T-helper 2 cell treated with Interferon-gamma antibody and Interleukin-4, amounts not matched to agents 5 μg/mL and 100 μg/mL, for 36 hours (primary cell): ENCODE data around the gene POLR2J.
A peak's percentile ranks its signal among the peaks of the same experiment; 100 is the strongest.
"Not testable (repeated sequence)": the region's sequence is repeated elsewhere in the genome, so short reads cannot be mapped to it uniquely, and the experiment has no call there.

Source experiments
- DNase-seq: peaks from one replicate; pipeline ENCODE4 v3.0.0; 2021; ENCODE audit warnings: low spot score
- H3K27ac Mint-ChIP-seq: one replicate; pipeline ENCODE4 v1.8.0; 2021; ENCODE audit warnings: mild to moderate bottlenecking, mixed read lengths
- H3K27me3 Mint-ChIP-seq: one replicate; pipeline ENCODE4 v1.8.0; 2021; ENCODE audit warnings: low read depth, mixed read lengths
- H3K36me3 Mint-ChIP-seq: one replicate; pipeline ENCODE4 v1.8.0; 2021; ENCODE audit warnings: low read depth, mixed read lengths
- H3K4me1 Mint-ChIP-seq: one replicate; pipeline ENCODE4 v1.8.0; 2021; ENCODE audit warnings: low read depth, mixed read lengths
- H3K4me3 Mint-ChIP-seq: one replicate; pipeline ENCODE4 v1.8.0; 2022; ENCODE audit warnings: mild to moderate bottlenecking, moderate library complexity, mixed read lengths
- H3K9me3 Mint-ChIP-seq: one replicate; pipeline ENCODE4 v1.8.0; 2021; ENCODE audit warnings: mixed read lengths

Gene POLR2J

DNA sequence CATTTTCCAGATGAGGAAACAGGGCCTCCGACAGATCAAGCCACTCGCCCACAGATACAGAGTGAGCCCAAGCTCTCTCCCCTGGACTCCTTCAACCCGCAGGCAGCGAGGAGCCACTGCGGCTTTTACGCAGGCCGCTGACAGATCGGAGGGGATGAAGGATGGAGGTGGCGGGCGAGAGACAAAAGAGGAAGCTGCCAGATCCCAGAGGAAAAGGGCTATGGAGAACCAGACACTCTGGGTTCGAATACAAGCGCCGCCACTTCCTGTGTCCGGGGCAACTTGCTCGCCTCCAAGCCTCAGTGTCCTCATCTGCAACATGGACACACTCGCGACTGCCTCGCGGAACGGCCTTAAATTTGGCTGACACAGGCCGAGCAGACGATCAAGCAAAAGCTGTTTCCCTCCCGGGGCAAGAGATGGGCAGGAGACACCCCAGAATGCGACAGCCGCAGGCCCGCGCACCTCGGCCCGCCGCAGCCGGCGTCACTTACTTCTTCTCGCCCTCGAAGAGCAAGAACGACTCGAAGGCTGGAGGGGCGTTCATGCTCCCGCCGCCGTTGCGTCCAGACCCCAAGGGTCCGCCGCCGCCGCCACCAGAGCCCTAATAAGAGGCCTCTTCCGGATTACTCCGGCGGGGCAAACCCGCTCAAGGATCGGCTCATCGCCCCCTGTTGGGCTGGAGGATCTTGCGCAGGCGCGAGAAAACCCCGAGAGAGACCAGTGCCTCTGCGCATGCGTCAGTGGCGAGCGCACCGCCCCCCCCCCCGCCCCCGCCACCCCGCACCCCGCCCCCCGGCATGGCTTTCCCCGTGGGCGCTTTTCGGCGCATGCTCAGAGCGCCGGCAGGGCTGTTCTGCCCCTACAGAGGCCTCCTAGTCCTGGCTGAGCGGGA is at the start of gene POLR2J:
POLR2J (minus strand) TSS at position 609 of the 895 bp plus-strand sequence; CDS start at position 547, 62 bp downstream.
- H3K27me3 Mint-ChIP-seq, H3K36me3 Mint-ChIP-seq, H3K4me1 Mint-ChIP-seq, H3K9me3 Mint-ChIP-seq: not testable (repeated sequence)
- peak within 1 kb of the TSS; percentile 73 for H3K27ac Mint-ChIP-seq
- peak within 1 kb of the TSS; percentile 89 for H3K4me3 Mint-ChIP-seq
- peak; percentile 86 for DNase-seq

- H3K4me1 Mint-ChIP-seq, H3K36me3 Mint-ChIP-seq, DNase-seq, H3K27me3 Mint-ChIP-seq, H3K27ac Mint-ChIP-seq, H3K9me3 Mint-ChIP-seq, H3K4me3 Mint-ChIP-seq: not testable (repeated sequence)
Measured at GRCh38 chr7:102527822-102528793, 49.4 kb upstream of the POLR2J start.

DNA sequence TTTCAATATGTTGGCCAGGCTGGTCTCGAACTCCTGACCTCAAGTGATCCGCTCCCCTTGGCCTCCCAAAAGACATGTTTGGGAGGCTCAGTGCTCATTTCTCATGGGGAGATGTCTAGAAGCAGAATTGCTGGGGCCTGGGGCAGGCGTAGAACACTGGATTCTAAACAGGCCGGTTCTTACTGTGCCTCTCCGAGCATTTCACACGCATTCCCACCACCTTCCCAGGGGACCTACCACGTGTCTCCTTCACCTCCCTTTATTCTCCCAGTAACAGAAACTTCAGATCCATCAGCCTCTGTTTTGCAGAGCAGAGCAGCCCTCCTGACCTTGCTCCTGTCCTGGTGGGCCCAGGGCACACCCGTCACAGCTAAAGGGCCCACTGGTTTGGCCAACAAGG is 48.5 kb upstream of the POLR2J start:
- not testable (repeated sequence) for H3K27ac Mint-ChIP-seq, H3K9me3 Mint-ChIP-seq, DNase-seq, H3K4me3 Mint-ChIP-seq, H3K4me1 Mint-ChIP-seq, H3K36me3 Mint-ChIP-seq, H3K27me3 Mint-ChIP-seq

DNA sequence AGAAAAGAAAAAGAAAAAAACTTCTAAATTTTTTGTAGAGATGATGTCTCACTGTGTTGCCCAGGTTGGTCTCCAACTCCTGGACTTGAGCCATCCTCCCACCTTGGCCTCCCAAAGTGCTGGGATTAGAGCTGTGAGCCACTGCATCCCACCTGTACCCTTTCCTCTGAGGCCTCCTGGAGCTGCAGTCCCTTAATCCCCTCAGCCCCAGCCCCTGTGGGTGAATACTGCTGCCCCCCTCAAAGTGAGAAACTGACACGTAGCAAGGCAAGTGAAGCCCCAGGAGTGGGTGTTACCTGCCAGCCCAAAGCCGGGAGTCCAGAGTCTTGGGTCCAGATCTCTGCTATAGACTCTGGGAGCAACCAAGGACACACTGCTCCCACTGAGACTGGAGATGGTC is 46.1 kb upstream of the POLR2J start:
- H3K9me3 Mint-ChIP-seq, H3K4me3 Mint-ChIP-seq, DNase-seq, H3K27me3 Mint-ChIP-seq, H3K36me3 Mint-ChIP-seq, H3K4me1 Mint-ChIP-seq, H3K27ac Mint-ChIP-seq: not testable (repeated sequence)

- H3K27me3 Mint-ChIP-seq, H3K9me3 Mint-ChIP-seq, H3K4me3 Mint-ChIP-seq, H3K27ac Mint-ChIP-seq, H3K4me1 Mint-ChIP-seq, H3K36me3 Mint-ChIP-seq, DNase-seq: not testable (repeated sequence)
Measured at GRCh38 chr7:102520797-102521196, 42.1 kb upstream of the POLR2J start.

DNA sequence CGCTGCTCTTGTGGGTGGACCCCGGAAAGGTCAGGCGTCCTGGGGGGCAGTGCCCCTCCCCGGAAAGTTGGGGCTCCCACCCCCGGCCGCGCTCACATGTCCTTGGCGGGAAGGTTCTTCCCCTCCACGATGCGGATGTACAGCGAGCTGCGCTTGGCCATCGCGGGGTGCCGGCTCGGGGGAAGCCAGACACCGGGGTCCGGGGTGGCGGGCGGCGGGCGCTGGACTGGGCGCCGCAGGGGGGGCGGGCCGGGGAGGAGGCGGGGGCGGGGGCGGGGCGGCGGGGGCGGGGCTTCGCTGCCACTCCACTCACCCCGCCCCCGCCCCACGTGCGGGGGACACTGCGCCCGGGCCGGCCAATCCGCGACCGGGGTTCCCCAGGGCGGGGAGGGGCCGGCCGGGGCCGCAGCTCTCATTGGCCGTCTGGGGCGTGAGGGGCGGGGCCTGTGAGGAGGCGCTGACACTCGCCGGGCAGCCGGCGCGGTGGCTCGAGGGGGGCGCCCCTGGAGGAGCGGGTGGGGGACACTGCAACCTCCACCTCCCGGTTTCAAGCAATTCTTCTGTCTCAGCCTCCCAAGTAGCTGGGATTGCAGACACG is 38.9 kb upstream of the POLR2J start, which contains the start of gene RASA4B:
RASA4B (minus strand) TSS at position 228 of the 598 bp plus-strand sequence; CDS start at position 161, 67 bp downstream.
- H3K4me3 Mint-ChIP-seq: peak within 1 kb of the TSS; percentile 51
- DNase-seq, H3K9me3 Mint-ChIP-seq: not testable (repeated sequence)

GRCh38 chr7:102516951-102517350 is 38.2 kb upstream of the POLR2J start:
- not testable (repeated sequence) for H3K27me3 Mint-ChIP-seq, H3K4me3 Mint-ChIP-seq, DNase-seq, H3K4me1 Mint-ChIP-seq, H3K9me3 Mint-ChIP-seq, H3K36me3 Mint-ChIP-seq, H3K27ac Mint-ChIP-seq

More for the DNA sequence above, 38.9 kb upstream of the POLR2J start, which contains the start of gene RASA4B:
- not testable (repeated sequence) for H3K27ac Mint-ChIP-seq, H3K27me3 Mint-ChIP-seq, H3K36me3 Mint-ChIP-seq, H3K4me1 Mint-ChIP-seq

DNA sequence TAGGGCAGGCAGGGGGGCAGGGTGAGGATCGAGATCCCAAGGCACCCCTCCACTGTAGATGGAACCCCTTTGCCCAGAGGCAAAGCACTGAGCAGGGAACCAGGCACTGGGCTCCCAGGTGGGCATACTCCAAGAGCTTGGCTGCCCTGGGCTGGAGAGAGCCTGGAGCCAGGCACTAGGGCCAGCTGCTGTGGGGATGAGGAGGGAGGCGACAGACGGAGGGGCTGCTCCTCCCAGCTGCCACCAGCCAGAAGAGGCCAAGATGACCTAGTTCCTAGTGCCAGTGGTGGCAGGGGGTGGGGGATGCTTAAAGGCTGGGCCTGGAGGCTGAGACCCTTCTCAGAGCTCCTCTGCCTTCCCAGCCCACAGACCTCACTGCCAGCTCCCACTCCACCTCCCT is 37.2 kb upstream of the POLR2J start:
- not testable (repeated sequence) for H3K9me3 Mint-ChIP-seq, DNase-seq, H3K4me1 Mint-ChIP-seq, H3K27ac Mint-ChIP-seq, H3K4me3 Mint-ChIP-seq, H3K36me3 Mint-ChIP-seq, H3K27me3 Mint-ChIP-seq

GRCh38 chr7:102514881-102515721 is 36.4 kb upstream of the POLR2J start:
- H3K27ac Mint-ChIP-seq, H3K36me3 Mint-ChIP-seq, DNase-seq, H3K9me3 Mint-ChIP-seq, H3K4me1 Mint-ChIP-seq, H3K4me3 Mint-ChIP-seq, H3K27me3 Mint-ChIP-seq: not testable (repeated sequence)

- not testable (repeated sequence) for H3K27ac Mint-ChIP-seq, H3K27me3 Mint-ChIP-seq, H3K4me3 Mint-ChIP-seq, H3K36me3 Mint-ChIP-seq, H3K4me1 Mint-ChIP-seq, H3K9me3 Mint-ChIP-seq, DNase-seq
Measured at GRCh38 chr7:102512642-102513221, 34.0 kb upstream of the POLR2J start.

GRCh38 chr7:102511860-102512522 is 33.3 kb upstream of the POLR2J start:
- H3K27me3 Mint-ChIP-seq, H3K4me1 Mint-ChIP-seq, H3K9me3 Mint-ChIP-seq, H3K36me3 Mint-ChIP-seq, H3K27ac Mint-ChIP-seq, H3K4me3 Mint-ChIP-seq, DNase-seq: not testable (repeated sequence)

DNA sequence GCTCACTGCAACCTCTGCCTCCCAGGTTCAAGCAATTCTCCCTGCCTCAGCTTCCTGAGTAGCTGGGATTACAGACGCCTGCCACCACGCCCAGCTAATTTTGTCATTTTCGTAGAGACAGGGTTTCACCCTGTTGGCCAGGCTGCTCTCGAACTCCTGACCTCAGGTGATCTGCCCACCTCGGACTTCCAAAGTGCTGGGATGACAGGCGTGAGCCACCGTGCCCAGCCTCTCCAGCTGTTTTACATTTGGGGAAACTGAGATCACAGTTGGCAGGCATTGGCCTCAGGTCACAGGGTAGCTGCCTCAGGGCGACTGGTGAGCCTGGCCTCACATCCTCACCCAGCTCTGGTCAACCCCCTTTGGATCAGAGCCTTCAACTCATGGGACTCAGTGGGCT is 31.9 kb upstream of the POLR2J start:
- not testable (repeated sequence) for H3K9me3 Mint-ChIP-seq, H3K4me3 Mint-ChIP-seq, H3K4me1 Mint-ChIP-seq, H3K27ac Mint-ChIP-seq, DNase-seq, H3K27me3 Mint-ChIP-seq, H3K36me3 Mint-ChIP-seq
